ENCODE results near the gene SLC16A12.

DNA sequence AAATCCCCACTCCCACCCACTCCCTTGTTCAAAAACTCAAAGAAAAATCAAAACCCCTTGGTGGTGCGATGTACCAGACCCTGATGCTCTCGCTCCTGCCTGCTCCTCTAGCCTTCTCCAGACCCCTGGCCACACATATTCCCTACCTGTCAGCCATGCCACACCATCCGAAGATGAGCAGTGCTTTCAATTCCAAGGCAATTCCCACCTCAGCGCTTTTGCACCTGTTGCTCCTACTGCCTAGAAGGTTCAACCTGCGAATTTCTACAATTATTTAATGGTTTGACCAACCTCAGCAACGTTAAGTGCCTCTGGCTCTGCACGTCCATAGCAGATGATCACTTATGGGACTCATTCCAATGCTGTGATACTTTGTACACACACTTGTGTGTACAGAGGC is 11.1 kb downstream of the SLC16A12 start:
- TF ChIP-seq SP2 (IDR thresholded peaks at IDR 0.05; ENCODE audit: low read length) (no peak), POLR2AphosphoS5 (IDR thresholded peaks at IDR 0.05; ENCODE audit: low read depth, low read length) (no peak), EGR1 (IDR thresholded peaks at IDR 0.05; ENCODE audit: borderline replicate concordance, low read depth, low read length) (no peak), GABPA (IDR thresholded peaks at IDR 0.05; ENCODE audit: borderline replicate concordance, insufficient read depth, low read length) (no peak), SRF (IDR thresholded peaks at IDR 0.05; ENCODE audit: low read depth, low read length) (no peak), EZH2 (IDR thresholded peaks at IDR 0.05; ENCODE audit: low read depth, low read length, severe bottlenecking) (no peak)
- TF ChIP-seq, protein P1, sequence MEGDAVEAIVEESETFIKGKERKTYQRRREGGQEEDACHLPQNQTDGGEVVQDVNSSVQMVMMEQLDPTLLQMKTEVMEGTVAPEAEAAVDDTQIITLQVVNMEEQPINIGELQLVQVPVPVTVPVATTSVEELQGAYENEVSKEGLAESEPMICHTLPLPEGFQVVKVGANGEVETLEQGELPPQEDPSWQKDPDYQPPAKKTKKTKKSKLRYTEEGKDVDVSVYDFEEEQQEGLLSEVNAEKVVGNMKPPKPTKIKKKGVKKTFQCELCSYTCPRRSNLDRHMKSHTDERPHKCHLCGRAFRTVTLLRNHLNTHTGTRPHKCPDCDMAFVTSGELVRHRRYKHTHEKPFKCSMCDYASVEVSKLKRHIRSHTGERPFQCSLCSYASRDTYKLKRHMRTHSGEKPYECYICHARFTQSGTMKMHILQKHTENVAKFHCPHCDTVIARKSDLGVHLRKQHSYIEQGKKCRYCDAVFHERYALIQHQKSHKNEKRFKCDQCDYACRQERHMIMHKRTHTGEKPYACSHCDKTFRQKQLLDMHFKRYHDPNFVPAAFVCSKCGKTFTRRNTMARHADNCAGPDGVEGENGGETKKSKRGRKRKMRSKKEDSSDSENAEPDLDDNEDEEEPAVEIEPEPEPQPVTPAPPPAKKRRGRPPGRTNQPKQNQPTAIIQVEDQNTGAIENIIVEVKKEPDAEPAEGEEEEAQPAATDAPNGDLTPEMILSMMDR (IDR thresholded peaks at IDR 0.05; ENCODE audit: control extremely low read depth in 1 of 3, insufficient read depth in 1 of 3, low read depth in 1 of 3, low read length in 3 of 3): no peak
- TF ChIP-seq, protein P2, sequence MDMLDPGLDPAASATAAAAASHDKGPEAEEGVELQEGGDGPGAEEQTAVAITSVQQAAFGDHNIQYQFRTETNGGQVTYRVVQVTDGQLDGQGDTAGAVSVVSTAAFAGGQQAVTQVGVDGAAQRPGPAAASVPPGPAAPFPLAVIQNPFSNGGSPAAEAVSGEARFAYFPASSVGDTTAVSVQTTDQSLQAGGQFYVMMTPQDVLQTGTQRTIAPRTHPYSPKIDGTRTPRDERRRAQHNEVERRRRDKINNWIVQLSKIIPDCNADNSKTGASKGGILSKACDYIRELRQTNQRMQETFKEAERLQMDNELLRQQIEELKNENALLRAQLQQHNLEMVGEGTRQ (IDR thresholded peaks at IDR 0.05; ENCODE audit: low read length): no peak

Data from H1 (cell line).